HG03520 (cell line): ENCODE results near the gene ACOT7.
A peak's percentile ranks its signal among the peaks of the same experiment; 100 is the strongest.

Source experiments
- ATAC-seq: cut with Tn5 transposase; IDR thresholded peaks from one replicate; pipeline ENCODE4 v1.9.1; 2021; ENCODE audit warnings: mild to moderate bottlenecking, moderate library complexity; ENCODE audit not compliant: unreplicated experiment

Gene ACOT7

DNA sequence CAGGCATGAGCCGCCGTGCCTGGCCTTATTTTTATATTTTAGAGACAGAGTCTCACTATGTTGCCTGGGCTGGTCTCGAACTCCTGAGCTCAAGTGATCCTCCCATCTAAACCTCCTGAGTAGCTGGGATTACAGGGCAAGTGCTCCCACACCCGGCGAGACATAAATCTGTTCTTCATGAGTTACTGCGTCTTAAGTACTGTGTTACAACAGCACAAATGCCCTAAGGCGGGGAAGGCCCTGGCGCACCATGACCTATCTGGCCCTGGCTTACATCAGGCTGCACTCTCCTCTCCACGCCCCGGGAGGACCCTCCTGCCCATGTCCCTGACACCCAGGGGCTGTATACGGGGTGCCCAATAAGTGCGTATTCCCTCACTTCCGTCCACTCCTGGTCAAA is 136.9 kb downstream of the ACOT7 start:
- no peak for ATAC-seq

DNA sequence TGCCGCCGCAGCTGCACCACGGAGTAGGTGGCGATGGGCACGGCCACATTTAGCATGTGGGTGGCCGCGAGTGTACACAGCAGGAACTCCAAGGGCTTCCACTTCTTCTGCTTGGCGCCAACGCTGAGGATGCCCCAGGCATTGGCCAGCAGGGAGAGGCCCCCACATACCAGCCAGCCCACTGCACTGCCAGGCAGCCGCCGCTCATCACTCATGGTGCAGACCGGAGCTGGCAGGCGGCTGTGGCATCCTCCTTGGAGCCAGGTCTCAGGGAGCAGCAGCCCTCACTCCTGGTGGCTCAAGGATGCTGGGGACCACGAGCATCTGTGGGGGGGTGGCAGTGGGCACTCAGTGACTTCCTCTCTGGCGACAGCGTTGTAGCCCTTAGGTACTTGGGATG is 138.9 kb downstream of the ACOT7 start:
- no peak for ATAC-seq

DNA sequence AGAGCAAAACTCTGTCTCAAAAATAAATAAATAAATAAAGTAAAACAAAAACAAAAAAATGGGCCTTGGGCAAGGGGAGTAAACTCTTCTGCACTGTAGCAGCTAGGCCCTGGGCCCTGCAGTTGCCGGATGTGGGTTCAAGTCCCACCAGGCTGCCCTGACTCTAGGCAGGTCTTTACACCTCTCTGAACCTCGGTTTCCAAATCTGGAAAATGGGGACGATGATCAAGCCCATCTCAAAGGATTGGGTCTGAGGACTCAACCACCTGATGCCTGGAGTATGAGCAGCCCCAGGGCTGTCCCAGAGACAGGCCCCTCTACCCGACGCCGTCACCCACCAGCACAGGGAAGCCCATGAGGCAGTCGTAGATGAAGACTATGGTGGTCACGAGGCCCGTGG is 140.2 kb downstream of the ACOT7 start:
- ATAC-seq: no peak

DNA sequence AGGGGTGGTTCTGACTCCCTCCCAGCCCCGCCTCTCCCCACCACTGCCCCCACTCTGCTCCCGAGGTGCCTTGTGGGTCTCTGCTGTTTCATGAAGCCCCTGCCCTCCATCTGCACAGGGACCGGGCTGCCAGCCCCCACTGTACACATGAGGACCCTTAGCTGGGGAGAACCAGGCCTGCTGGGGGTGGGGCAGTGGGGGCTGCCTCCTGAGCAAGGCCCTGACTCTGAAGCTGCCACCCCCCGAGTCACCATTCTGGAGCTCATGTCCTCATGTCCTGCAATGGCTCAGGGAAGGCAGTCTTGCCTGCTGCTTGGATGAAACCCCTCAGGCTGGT is 141.2 kb downstream of the ACOT7 start:
- no peak for ATAC-seq

DNA sequence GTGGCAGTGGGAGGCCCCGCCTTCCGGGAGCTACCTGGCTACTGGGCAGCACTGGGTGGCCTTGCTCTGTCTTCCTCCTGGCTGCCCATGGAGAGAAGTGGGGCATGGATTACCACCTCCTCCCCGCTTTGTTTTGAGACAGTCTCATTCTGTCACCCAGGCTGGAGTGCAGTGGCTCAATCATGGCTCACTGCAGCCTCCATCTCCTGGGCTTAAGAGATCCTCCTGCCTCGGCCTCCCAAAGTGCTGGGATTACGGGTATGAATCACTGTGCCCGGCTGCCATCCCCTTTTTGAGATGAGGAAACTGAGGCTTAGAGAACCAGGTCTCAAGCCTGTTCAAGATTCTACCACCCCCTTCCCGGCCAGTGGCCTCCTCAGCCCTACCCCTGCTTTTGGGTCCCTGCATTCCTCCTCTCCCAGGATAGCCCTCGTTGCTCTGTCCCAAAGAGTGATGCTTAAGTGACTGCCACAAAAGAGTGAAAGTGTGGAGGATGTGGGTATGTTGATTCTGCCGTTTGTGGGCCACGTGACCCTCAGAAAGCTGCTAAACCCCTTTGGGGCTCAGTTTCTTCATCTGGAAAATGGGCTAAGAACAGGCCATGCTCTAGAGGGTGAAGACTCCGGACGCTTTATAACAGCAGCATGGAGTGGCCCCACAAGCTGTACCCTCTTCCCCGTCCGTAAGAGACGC is 141.7 kb downstream of the ACOT7 start:
- ATAC-seq: no peak

DNA sequence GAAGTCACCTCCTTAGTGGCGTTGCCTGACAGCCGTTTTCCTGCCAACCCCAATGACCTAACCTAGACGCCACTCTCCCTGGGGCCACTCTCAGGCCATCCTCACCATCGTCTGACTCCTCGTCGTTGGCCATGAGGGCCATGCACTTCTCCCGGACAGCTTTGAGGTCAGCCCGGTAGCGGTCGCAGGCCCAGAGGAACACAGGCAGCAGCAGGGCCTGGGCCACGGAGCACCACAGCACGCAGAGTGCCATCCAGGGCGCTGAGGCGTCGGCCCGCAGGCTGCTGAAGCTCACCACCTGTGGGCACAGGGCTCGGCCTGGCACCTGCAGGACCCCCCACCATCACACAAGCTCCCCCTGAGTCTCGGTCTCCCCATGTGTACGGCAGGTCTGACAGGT is 142.3 kb downstream of the ACOT7 start:
- ATAC-seq: no peak

DNA sequence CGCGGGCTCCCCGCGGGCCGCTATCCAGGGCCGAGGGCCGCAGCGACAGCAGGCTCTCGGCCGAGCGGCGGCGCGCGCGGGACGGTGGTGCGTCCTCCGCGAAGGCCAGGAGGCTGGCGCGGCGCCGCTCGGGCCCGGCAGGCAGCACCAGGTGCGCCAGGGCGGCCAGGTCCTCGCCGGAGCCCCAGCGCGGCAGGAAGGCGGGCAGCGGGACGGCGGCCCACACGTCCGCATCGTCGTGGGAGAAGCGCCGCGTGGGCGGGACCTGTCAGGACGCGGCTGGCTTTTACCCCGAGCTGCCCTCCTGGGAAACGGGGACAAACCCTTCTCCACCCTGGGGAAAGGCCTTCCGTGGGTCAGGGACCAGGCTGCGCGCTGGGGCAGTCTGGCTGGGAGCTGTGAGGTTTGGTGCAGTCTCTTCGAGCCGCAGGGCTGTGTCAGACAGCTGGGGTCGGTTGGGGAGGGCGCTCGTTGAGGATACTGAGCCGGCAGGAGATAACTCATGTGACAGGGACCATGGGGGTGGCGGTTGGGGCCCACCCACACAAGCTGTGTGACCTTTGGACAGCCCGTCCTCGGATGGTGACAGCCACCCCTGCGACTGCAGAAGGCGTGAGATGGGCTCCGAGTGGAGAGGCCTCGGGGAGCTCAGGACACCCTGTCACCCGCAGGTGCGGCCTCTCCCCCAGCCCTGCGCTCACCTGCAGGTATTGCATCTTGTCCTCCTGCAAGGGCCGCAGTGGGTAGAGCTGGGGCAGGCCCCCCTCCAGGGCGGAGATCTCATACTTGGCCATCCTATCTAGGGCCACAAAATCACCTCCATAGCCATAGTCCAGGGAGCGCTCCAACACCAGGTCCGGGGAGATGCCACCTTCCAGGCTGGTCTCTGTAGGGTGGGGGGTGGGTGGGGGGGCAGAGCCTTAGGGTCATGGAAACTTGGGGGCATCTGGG is 143.6 kb downstream of the ACOT7 start:
- ATAC-seq: no peak

DNA sequence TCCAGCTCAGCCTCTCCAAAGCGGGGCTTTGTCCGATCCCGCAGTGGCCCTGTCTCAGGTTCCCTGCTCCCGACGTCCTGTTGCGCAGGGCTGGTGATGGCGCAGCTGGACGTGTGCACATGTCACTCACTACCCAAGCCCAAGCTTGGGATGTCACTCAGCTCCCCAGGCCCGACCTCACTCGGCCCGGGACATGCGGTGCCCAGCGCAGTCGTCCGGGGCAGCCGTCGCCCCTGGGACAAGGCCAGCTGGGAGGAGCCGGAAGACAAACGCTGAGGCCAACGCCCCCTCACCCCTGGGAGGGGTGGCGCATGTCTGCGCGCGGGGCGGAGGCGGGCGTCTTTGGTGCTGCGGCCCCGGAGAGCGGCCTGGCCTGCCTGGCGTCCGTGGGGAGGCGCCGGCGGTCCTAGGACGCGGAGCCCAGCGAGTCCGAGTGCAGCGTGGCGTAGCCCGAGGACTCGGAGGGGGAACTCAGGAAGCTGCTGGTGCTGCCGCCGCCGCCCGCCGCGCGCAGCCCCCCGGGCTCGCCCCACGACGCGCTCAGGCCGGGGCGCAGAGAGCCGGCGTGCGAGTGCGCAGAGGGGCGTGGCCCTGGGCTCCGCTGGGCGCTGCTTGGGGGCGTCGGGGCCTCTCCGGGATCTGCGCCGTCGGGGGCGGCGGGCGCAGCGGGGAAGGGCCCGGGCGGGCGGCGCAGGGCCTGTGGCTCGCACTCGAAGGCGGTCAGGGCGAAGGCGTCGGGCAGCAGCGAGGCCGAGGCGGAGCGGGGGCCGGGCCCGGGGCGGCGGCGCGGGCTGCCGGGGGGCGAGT is 144.4 kb downstream of the ACOT7 start:
- ATAC-seq: no peak

DNA sequence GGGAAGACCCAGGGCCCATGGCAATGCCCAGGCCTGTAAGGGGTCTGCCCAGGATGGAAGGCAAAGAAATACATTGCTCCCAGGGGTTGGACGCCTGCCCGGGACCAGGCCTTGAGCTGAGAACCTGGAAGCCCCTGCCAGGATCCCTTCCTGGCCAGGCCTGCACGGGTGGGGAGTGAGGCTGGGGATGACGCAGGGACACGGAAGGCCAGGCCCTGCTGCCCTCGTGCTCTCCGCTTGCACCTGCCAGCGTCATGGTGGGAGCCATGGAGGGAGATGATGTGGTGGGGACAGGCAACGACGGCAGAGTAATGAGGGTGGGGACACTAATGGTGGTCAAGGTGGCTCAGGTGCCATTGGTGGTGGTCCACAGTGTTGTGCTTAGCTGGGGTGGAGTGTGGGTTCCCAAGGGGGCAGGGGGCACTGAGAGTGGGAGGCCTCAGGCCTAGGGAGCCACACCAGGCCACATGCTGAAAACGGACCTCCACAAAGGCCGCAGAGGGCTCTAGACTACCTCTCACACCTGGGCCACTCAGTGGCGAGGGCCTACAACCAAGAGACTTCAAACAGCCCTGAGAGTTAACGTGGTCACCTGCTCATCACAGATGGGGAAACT is 145.3 kb downstream of the ACOT7 start:
- no peak for ATAC-seq

DNA sequence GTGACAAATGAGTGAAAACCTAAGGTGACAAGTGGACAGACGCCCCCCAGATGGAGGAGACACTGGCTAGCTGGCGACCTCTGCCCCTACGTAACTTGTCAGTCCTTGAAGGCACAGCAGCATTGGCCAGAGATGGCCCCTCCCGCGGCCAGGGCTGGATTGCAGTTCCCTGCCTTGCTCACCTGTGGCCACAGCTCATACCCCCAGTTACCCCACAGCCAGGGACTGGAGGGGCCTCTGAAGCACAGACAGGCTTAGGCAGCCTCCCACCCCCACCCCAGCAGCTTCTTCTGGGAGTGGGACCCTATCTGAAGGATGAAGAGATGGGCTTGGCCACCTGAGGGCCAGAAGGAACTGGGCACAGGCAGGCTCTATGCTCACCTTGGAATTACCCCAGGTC is 145.9 kb downstream of the ACOT7 start:
- no peak for ATAC-seq

DNA sequence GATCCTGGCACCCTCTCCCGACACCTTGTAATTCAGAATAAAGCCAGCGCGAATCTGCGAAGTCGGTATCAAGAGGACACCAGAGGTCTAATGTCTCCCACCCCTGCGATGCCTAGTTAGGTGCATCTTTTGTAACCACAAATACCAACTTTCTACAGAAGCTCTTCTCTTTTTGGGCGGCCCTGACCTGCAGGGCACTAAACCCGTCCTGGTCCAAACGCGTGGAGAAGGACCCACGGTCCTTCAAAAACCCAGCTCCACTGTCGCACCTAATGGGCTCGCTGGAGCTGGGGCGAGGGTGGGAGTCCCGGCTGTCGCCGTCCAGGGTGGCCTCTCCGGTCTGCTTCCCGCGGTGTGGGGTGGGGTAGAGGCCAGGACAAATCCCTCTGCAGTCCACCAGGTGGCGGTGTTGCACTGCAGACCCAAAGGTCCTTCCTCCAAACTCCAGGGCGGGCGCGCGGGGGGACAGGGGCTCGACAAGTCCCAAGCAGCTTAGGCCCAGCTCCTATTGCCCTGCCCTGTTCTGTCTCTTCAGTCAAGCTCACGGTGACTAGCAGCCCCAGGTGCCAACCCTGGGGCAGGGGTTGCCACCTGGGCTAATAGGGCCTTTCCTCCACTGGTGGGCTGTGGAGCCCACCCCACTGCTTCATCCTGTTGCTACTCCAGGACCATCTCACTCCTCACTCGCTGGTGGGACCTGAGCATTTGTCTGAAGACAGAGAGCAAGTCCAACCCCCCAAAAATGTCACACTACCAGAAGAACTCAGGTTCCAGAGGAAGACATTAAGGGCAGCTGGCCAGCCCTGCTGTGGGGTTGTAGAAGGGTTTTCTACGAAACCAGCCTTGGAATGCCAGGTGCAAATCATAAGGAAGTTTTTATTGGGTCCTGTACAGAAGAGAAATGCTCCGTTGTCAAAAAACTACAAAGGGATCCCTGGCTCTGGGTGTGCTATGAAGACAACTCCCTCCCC is 146.8 kb downstream of the ACOT7 start:
- ATAC-seq: peak; percentile 41

DNA sequence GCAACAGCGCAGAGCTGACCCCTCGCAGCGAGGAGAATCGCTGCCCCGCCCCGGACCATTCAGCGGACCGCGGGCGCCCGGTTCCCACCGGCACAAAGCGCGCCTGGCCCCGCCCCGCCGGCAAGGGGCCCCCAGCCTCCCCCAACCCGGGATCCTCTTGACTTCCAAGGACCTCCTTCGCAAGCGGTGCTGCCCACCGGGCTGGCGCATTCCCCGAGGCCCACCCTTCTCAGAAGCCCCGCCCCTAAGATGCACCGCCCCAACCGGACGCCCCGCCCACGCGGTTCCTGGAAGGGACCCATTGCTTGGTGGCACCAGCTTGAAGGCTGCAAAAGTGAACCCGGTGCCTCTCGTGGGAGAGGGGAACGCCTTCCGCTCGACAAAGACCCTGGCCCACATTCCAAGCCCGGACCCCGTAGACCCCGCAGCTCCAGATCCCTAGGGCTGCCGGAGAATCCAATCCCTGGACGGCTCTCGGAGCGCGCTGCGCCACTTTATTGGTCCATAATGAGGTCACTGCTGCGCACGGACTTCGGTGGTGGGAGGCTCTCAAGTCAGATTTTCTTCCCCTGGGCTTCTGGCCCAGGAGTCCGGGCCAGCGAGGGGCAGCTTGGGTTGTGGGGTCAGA is 147.6 kb downstream of the ACOT7 start:
- no peak for ATAC-seq

DNA sequence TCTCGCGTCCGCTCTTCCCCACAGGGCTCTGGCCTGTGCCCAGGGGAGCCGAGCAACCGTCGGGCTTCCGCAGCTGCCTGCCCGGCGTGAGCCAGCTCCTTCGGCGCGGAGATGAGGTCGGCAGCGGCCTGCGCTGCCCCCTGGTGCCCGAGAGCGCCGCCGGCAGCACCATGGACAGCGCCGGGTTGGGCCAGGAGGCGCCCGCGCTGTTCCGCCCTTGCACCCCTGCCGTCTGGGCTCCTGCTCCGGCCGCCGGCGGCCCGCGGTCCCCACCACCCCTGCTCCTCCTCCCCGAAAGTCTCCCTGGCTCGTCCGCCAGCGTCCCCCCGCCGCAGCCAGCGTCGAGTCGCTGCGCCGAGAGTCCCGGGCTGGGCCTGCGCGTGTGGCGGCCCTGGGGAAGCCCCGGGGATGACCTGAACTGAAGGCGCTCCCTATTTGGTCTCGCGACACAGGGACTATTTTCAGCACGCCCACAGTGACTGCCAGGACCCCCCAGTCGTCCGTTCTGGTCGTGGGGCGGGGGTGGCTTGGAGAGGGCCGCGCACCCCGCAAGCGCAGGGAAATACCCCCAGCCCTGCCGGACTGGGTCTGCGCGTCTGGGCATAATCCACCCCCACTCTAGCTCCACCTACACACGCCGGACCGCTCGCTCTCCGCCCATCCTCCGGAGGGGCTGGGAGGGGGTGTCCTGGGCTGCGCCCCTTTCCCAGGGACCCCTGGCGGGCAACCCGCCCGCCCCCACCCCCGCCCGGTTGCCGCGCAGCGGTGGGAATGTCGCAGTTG is 148.3 kb downstream of the ACOT7 start:
- ATAC-seq: no peak

DNA sequence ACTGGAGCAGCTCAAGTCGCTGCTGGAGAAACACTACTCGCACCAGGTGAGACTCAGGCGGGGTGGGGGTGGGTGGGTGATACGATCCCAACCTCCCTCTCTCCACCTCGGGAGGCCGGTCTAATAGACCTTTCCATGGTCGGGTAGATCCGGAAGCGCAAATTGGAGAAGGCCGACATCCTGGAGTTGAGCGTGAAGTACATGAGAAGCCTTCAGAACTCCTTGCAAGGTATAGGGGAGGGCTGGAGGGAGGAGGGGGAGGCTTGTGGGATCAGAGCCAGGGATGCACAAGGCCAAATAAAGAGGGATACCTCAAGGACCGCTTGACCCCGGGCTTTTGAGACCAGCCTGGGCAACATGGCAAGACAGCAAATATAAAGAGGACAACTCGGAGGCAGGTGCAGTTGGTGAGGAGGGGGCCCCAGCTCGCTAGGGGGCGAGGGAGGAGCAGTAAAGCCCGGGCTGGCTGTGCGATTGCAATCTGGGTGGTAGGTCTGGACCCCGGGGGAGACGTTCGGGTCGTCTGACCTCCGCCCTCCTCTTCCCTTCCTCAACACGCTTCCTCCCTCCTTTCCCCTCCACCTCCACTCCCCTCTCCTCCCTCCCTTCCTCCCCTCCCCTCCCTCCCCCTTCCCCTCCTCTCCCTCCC is 149.0 kb downstream of the ACOT7 start:
- no peak for ATAC-seq

DNA sequence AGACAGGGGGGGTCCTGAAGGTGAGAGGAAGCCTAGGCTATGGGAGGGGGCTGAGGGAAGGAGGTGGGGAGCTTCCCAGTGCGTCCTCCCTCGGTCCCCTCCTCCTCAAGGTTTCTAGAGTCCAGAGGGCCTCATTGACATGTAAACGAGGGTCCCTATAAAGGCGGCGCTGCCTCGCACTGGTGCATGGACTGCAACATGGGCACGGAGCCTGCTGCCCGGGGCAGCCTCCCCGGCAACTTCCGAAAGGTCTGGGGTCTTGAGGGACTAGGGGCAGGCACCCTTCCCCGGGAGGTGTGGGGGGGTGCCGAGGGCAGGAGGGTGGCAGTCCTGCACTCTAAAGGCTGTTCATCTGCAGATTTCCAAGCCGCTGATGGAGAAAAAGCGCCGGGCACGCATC is 149.6 kb downstream of the ACOT7 start, which contains the start of gene HES3:
TSS of gene HES3 (plus strand) at position 187 of the 400 bp plus-strand sequence. CDS start at position 374, 187 bp downstream.
- no peak for ATAC-seq

DNA sequence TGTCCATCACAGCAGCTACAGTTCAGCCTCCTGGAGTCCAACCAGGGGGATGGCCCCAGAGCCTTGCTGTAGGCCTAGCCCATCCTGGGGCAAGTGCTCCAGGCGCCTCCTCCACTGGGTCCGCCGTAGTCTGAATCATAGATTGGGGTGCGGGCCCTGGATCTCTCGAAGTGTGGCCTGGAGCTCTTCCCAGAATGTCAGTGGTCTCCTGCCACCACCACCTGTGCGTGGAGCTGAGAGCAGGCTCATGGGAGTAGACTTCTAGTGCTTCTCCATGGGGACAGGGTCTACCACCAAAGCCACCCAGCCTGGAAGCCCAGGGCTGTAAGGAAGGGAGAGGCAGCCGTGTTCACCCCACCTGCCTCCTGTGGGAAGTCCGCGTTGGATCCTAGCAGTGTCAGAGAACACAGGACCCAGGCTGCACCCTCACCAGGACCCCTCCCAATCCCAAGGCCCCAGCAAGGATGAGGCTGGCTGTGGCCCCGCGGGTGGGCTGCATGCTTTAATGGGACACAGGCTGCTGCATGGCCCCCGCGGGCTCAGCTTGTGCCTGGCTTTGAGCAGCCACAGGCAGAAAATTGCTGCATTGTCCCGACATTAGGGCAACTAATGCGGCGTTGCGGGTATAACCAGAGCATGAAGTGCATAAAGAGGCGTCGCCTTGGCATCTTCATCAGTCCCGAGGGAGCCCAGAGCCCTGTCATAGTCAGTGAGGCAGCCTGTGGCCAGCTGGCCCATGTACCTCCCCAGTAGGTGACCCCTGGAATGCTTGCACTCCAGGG is 150.3 kb downstream of the ACOT7 start:
- ATAC-seq: no peak
